H1 (cell line): Measurements from ENCODE around the gene GABRE. TPM values are rescaled to one million over a fixed set of nuclear protein-coding genes. Genes with fewer than 3 reads are reported as not detected.

Source experiments
- BCL11A ChIP-seq, 2 experiments: IDR thresholded peaks; one replicate each; pipeline ENCODE4 v1.6.1; 2011; ENCODE audit warnings: low read depth in 2 of 2, low read length in 2 of 2, mild to moderate bottlenecking in 2 of 2
- PHF8 ChIP-seq: fragments of 200-600 bp; sonication (generic); conservative IDR thresholded peaks from 2 replicates; pipeline ENCODE4 v1.7.1; 2012; ENCODE audit warnings: low read depth, mild to moderate bottlenecking, inconsistent platforms, low read length, moderate library complexity
- POU5F1 ChIP-seq: IDR thresholded peaks from 2 replicates; pipeline ENCODE4 v1.6.1; 2011; ENCODE audit warnings: low read depth, mild to moderate bottlenecking, low read length, moderate library complexity
- SUZ12 ChIP-seq: fragments of 200-600 bp; sonication (generic); IDR thresholded peaks from 2 replicates; pipeline ENCODE4 v1.6.1; 2012; ENCODE audit warnings: mild to moderate bottlenecking, inconsistent platforms, low read length, moderate library complexity, mixed read lengths
- TEAD4 ChIP-seq: IDR thresholded peaks from 2 replicates; pipeline ENCODE4 v1.6.1; 2012; ENCODE audit warnings: low read depth, low read length, inconsistent platforms, mixed read lengths
- polyA plus RNA-seq, 7 experiments: library from polyadenylated mRNA; depleted of rRNA in 3 of 7; stranded (reverse) in 5 of 7; unstranded in 2 of 7; fragments of >200 nt in 5 of 7; fragments of 200-250 nt in 2 of 7; gene quantifications; 1 replicate in 5 of 7; 2 replicates in 1 of 7; 4 replicates in 1 of 7; pipeline versions ENCODE4 v1.2.1 to v1.2.3, GENCODE V29; 2011 to 2013; ENCODE audit warnings: missing spikeins in 2 of 7, mixed read lengths in 2 of 7
- total RNA-seq: library from RNA; stranded (reverse); fragmentation: NEBNext Ultra II Directional; extraction: Animal tissue kit (Norgen Biotek cat#: 25700); gene quantifications from 2 replicates; pipeline ENCODE4 v1.2.1, GENCODE V29; 2021
- TF ChIP-seq, protein P1 (sequence below): fragments of 300-600 bp; sonication (generic); IDR thresholded peaks from 2 replicates; pipeline ENCODE4 v1.7.1; 2012; ENCODE audit warnings: low read length, moderate library complexity, mild to moderate bottlenecking, inconsistent platforms; ENCODE audit not compliant: insufficient replicate concordance

GABRE gene
- total and polyA plus RNA-seq, 2 of the 8 experiments (the other 6 are each of a cell fraction or from before 2014, with no cell fraction given) = 5.5 to 7.0 TPM

DNA sequence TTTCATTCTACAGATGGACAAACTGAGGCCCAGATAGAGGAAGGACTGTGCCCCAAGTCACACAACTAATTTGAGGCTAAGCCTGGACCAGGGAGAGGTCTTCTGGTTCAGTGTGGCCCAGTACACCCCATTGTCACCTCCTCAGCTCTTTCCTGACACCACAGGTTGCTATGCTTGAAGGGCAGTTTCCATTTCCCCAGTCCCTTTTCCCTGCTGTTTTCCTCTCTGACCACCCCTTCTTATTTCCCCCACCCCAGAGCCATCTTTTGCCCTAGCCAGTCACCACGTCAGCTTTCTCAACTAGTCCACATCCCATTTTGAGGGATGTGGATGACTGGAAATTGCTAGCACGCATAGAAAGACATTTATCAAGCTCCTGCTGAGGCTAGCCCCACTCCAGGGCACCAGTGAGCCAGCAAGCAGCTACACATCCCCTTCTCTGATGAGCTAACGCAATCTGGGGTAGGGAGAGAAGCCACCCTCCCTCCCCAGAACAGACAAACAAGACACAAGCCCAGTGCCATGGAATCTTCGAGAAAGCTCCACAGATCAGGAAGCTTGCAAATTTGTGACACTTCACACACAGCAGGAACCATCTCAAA, 1.3 kb downstream of the GABRE start (continued):
- TF ChIP-seq, protein P1, sequence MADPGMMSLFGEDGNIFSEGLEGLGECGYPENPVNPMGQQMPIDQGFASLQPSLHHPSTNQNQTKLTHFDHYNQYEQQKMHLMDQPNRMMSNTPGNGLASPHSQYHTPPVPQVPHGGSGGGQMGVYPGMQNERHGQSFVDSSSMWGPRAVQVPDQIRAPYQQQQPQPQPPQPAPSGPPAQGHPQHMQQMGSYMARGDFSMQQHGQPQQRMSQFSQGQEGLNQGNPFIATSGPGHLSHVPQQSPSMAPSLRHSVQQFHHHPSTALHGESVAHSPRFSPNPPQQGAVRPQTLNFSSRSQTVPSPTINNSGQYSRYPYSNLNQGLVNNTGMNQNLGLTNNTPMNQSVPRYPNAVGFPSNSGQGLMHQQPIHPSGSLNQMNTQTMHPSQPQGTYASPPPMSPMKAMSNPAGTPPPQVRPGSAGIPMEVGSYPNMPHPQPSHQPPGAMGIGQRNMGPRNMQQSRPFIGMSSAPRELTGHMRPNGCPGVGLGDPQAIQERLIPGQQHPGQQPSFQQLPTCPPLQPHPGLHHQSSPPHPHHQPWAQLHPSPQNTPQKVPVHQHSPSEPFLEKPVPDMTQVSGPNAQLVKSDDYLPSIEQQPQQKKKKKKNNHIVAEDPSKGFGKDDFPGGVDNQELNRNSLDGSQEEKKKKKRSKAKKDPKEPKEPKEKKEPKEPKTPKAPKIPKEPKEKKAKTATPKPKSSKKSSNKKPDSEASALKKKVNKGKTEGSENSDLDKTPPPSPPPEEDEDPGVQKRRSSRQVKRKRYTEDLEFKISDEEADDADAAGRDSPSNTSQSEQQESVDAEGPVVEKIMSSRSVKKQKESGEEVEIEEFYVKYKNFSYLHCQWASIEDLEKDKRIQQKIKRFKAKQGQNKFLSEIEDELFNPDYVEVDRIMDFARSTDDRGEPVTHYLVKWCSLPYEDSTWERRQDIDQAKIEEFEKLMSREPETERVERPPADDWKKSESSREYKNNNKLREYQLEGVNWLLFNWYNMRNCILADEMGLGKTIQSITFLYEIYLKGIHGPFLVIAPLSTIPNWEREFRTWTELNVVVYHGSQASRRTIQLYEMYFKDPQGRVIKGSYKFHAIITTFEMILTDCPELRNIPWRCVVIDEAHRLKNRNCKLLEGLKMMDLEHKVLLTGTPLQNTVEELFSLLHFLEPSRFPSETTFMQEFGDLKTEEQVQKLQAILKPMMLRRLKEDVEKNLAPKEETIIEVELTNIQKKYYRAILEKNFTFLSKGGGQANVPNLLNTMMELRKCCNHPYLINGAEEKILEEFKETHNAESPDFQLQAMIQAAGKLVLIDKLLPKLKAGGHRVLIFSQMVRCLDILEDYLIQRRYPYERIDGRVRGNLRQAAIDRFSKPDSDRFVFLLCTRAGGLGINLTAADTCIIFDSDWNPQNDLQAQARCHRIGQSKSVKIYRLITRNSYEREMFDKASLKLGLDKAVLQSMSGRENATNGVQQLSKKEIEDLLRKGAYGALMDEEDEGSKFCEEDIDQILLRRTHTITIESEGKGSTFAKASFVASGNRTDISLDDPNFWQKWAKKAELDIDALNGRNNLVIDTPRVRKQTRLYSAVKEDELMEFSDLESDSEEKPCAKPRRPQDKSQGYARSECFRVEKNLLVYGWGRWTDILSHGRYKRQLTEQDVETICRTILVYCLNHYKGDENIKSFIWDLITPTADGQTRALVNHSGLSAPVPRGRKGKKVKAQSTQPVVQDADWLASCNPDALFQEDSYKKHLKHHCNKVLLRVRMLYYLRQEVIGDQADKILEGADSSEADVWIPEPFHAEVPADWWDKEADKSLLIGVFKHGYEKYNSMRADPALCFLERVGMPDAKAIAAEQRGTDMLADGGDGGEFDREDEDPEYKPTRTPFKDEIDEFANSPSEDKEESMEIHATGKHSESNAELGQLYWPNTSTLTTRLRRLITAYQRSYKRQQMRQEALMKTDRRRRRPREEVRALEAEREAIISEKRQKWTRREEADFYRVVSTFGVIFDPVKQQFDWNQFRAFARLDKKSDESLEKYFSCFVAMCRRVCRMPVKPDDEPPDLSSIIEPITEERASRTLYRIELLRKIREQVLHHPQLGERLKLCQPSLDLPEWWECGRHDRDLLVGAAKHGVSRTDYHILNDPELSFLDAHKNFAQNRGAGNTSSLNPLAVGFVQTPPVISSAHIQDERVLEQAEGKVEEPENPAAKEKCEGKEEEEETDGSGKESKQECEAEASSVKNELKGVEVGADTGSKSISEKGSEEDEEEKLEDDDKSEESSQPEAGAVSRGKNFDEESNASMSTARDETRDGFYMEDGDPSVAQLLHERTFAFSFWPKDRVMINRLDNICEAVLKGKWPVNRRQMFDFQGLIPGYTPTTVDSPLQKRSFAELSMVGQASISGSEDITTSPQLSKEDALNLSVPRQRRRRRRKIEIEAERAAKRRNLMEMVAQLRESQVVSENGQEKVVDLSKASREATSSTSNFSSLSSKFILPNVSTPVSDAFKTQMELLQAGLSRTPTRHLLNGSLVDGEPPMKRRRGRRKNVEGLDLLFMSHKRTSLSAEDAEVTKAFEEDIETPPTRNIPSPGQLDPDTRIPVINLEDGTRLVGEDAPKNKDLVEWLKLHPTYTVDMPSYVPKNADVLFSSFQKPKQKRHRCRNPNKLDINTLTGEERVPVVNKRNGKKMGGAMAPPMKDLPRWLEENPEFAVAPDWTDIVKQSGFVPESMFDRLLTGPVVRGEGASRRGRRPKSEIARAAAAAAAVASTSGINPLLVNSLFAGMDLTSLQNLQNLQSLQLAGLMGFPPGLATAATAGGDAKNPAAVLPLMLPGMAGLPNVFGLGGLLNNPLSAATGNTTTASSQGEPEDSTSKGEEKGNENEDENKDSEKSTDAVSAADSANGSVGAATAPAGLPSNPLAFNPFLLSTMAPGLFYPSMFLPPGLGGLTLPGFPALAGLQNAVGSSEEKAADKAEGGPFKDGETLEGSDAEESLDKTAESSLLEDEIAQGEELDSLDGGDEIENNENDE = no peak
- TF ChIP-seq TEAD4 (no peak), POU5F1 (no peak), SUZ12 (no peak), BCL11A (IDR thresholded peaks at IDR 0.05; ENCODE audit: low read depth in 2 of 2, low read length in 2 of 2) (no peak), PHF8 (no peak)
